Measurements from ENCODE around the gene SEZ6L2. TPM values are rescaled to one million over a fixed set of nuclear protein-coding genes. Genes with fewer than 3 reads are reported as not detected.
"Not testable (repeated sequence)": the region's sequence is repeated elsewhere in the genome, so short reads cannot be mapped to it uniquely, and the experiment has no call there.

The SEZ6L2 gene
- total RNA-seq, 4 donors from 2014 or later: 1.4 to 100 (median 3.1) TPM

DNA sequence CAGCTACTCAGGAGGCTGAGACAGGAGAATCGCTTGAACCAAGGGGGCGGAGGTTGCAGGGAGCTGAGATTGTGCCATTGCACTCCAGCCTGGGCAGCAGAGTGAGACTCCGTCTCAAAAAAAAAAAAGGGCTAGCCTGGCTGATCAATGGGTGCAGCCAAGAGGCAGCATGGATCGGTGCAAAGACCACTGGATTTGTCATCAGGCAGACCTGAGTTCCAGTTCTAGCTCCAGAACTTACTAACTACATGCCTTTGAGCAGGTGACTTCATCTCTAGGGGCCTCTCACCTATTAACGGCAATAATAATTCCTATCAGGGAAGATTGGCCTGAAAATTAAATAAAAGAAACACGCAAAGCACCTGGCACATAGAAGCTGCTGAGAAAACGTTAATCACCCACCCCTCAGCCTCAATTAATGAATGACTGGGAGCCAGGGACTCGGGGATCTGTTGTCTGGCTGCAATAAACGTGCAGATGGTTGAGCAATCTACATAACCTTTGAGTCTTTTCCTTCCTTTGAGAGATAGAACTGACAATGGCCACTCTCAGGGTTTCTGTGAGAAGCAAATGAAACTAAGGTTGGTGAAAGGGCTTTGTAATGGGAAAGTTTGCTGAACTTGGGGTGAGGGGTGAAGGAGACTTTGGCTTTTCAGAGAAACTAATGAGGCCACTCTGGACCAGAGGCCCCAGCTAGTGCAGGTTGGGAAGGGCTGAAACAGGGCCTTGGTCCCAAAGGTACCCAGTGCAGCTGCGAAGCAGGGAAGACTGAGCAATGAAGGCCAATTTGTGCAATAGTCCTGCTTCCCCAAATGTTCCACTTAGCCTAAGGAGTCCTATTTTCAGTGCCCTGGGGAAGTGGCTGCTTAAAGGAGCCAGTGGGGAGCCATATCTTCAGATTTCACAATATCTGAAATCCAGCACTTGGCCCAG lies 7.6 kb downstream of the SEZ6L2 start:
- no peak for TF ChIP-seq POLR2A (IDR thresholded peaks at IDR 0.05)
- TF ChIP-seq, protein P1, sequence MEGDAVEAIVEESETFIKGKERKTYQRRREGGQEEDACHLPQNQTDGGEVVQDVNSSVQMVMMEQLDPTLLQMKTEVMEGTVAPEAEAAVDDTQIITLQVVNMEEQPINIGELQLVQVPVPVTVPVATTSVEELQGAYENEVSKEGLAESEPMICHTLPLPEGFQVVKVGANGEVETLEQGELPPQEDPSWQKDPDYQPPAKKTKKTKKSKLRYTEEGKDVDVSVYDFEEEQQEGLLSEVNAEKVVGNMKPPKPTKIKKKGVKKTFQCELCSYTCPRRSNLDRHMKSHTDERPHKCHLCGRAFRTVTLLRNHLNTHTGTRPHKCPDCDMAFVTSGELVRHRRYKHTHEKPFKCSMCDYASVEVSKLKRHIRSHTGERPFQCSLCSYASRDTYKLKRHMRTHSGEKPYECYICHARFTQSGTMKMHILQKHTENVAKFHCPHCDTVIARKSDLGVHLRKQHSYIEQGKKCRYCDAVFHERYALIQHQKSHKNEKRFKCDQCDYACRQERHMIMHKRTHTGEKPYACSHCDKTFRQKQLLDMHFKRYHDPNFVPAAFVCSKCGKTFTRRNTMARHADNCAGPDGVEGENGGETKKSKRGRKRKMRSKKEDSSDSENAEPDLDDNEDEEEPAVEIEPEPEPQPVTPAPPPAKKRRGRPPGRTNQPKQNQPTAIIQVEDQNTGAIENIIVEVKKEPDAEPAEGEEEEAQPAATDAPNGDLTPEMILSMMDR (IDR thresholded peaks at IDR 0.05): no peak
- intact Hi-C loops (cut with DNase I; ENCODE audit: low total_unique reads): no loop called here
- DNase-seq (ENCODE audit: low spot score in 2 of 2): no peak
- 63 to 71% methylated on average over 10 of the region's 10 CpGs for WGBS, 2 donors
- H3K4me3 ChIP-seq (ENCODE audit: low read depth, poor library complexity, severe bottlenecking): no peak overlapping the region

DNA sequence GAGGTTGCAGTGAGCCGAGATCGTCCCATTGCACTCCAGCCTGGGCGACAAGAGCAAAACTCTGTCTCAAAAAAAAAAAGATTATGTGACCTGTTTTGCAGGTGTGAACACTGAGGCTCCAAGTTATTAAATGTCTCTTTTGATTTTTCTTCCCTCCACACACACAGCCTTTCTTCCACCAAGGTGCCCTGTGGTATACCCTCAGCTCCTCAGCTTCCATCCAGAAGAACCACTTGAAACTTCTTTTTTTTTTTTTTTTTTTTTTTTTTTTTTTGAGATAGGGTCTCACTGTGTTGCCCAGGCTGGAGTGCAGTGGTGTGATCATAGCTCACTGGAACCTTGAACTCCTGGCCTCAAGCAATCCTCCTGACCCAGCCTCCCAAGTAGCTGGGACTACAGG lies 10.0 kb downstream of the SEZ6L2 start:
- H3K4me3 ChIP-seq (ENCODE audit: low read depth, poor library complexity, severe bottlenecking); intact Hi-C loops (cut with DNase I; ENCODE audit: low total_unique reads); DNase-seq (ENCODE audit: low spot score in 2 of 2): not testable (repeated sequence)
- WGBS, 2 donors: 93 to 94% methylated on average over 3 of the region's 3 CpGs

DNA sequence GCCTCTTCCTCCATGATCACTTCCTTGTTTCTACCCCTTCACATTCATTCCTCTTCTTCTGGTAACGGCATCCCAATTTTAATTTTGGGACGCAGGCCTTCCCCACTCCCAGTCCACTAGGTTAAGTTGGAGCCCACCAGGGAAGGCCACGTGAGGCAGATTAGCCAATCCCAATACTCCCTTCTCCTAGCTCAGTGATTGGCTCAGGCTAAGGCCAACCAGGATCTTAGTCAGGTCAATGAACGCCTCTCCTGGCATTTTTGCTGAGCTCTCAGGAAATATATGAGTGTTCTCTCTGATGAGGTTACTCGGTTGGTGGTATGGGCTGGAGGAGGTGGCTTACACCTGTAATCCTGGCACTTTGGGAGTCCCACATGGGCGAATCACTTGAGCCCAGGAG lies 15.4 kb downstream of the SEZ6L2 start:
- intact Hi-C loops (cut with DNase I; ENCODE audit: low total_unique reads): no loop called here
- H3K4me3 ChIP-seq (ENCODE audit: low read depth, poor library complexity, severe bottlenecking): no peak overlapping the region
- DNase-seq (ENCODE audit: low spot score in 2 of 2): no peak
- WGBS, 2 donors: 57 to 86% methylated on average over 6 of the region's 6 CpGs
- TF ChIP-seq POLR2A (IDR thresholded peaks at IDR 0.05): no peak

DNA sequence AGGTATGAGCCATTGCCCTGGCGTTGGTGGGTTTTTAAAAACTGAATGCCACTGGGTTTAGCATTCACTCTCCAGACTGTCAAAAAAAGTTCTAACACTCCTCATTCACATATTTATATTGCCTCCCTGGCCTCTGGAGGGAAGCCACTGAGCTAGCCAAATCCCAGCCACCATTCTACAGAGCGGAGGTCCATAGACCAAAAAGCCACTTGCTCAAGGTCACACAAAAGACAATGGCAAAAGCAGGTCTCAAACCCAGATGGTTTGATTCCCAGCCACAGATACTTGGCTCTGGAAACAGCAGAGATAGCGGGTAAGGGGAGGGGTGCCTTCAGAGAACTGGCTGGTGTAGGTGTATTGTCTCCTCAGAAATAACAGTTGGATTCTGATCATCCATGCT lies 18.3 kb downstream of the SEZ6L2 start:
- TF ChIP-seq, protein P1 (IDR thresholded peaks at IDR 0.05): no peak
- TF ChIP-seq POLR2A (IDR thresholded peaks at IDR 0.05): no peak
- intact Hi-C loops (cut with DNase I; ENCODE audit: low total_unique reads): no loop called here
- DNase-seq (ENCODE audit: low spot score in 2 of 2): no peak
- WGBS, 2 donors: 86 to 89% methylated on average over 3 of the region's 3 CpGs
- H3K4me3 ChIP-seq (ENCODE audit: low read depth, poor library complexity, severe bottlenecking): no peak overlapping the region

DNA sequence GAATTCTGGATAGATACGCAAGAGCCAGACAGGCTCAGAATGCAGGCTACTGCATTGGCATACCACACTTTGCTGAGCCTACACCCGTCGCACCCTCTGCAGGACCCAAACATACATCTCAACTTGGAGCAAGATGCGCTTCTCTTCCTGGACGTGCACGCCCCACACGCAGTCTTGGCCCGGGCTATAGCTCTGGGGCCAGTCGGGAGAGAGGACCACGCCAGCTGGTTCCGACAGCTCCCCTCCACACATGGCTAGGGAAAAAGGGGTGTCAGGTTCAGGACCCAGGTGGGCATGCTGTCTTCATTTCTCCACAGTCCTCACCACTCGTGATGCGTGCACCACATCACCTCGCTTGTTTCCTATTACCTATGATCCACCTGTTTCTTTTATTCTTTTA lies 21.2 kb downstream of the SEZ6L2 start:
- WGBS, 2 donors: 91 to 93% methylated on average over 14 of the region's 14 CpGs
- TF ChIP-seq POLR2A (IDR thresholded peaks at IDR 0.05): no peak
- TF ChIP-seq, protein P1 (IDR thresholded peaks at IDR 0.05): no peak

DNA sequence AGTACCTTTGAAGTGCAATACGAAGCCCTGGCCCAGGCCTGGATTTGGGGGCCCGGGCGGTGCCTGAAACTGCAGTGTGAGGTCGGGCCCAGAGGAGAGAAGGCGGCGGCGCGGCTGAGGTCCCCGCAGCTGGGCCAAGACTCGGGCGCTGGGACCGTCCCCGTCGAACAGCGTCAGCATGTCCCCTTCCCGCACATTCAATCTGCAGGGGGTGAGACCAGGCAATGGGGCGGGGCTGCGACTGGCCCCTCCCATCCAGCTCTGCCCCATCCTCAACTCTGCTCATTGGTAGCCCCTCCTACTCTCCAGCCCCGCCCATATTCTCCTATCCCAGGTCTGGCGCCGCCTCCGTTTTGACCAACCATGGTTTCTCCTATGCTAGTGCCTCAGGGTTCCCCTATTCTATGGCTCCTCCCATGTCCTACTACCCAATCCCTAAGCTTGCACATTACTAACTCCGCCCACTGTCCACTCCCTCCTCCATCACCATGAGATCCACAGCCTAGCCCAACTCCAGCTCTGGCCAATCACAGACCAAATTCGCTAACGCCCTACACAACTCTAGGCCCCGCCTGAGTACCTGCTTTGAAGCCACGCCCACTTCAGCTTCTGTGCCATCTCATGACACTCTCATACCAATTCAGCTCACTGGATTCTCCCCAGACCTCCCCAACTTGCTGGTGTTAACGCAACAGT lies 21.9 kb downstream of the SEZ6L2 start:
- WGBS, 2 donors: 18% methylated on average over 26 to 28 of the region's 28 CpGs
- H3K4me3 ChIP-seq (ENCODE audit: low read depth, poor library complexity, severe bottlenecking): no peak overlapping the region
- TF ChIP-seq, protein P1 (IDR thresholded peaks at IDR 0.05): no peak
- no peak for TF ChIP-seq POLR2A (IDR thresholded peaks at IDR 0.05)
- intact Hi-C loops (cut with DNase I; ENCODE audit: low total_unique reads): no loop called here
- no peak for DNase-seq (ENCODE audit: low spot score in 2 of 2)

More for the DNA sequence above, 21.2 kb downstream of the SEZ6L2 start:
- DNase-seq (ENCODE audit: low spot score in 2 of 2): no peak
- intact Hi-C loops (cut with DNase I; ENCODE audit: low total_unique reads): no loop called here
- H3K4me3 ChIP-seq (ENCODE audit: low read depth, poor library complexity, severe bottlenecking): no peak overlapping the region
